K562 (cell line): Measurements from ENCODE around the gene MAD1L1. TPM values are rescaled to one million over a fixed set of nuclear protein-coding genes. Genes with fewer than 3 reads are reported as not detected.

ENCODE experiments used
- ATAC-seq: fragments of 200-7000 bp; cut with Tn5 transposase; 3 replicates; pipeline ENCODE4 v1.9.1; 2020; ENCODE audit warnings: moderate library complexity
- BruUV-seq: library from RNA; stranded (reverse); fragments of 400-500 nt; replicated peaks from 2 replicates; lab custom pipeline; 2021; lab: Mats Ljungman, UMichigan
- CTCF ChIA-PET: fragments of 300-600 bp; formaldehyde crosslinking; extraction: SDS; loops from one replicate; lab custom pipeline; 2021; ENCODE audit warnings: low intra/inter-chr PET ratio; lab: Yijun Ruan, JAX
- POLR2A ChIA-PET: fragments of 300-600, 350-650 bp; sonication (Branson Sonifier 250); formaldehyde crosslinking; extraction: SDS; loops from one replicate; lab custom pipeline; 2021; ENCODE audit warnings: antibody characterized with exemption, inconsistent platforms; lab: Yijun Ruan, JAX
- DNase-seq, 4 experiments: peaks; one replicate each; pipeline versions ENCODE4 v3.0.0 to v3.0.0-alpha.2; 2011 to 2018; ENCODE audit warnings: low spot score in 3 of 4, mixed read lengths in 3 of 4; ENCODE audit errors: extremely low read depth in 1 of 4
- FAIRE-seq: peaks from 2 replicates; lab custom pipeline; 2011; peaks lifted over from hg19 to GRCh38; lab: Jason Lieb, UNC
- H2AFZ ChIP-seq: 2 replicates; pipeline ENCODE4 v1.6.0; 2011; ENCODE audit warnings: low read depth, low read length, control low read depth, inconsistent platforms
- H3K27ac ChIP-seq: fragments of 200-600 bp; 3 replicates; pipeline ENCODE4 v1.8.0; 2011; ENCODE audit warnings: low read depth, mild to moderate bottlenecking, control low read depth, inconsistent platforms, low read length, moderate library complexity, mixed read lengths; ENCODE audit errors: extremely low read depth
- H3K27me3 ChIP-seq, 2 experiments: fragments of 300-600 bp in 1 of 2; 2 replicates in 1 of 2; 3 replicates in 1 of 2; pipeline versions ENCODE4 v1.6.0 to v1.8.0; 2011; ENCODE audit warnings: inconsistent platforms in 2 of 2, low read length in 2 of 2, mild to moderate bottlenecking in 1 of 2, mixed read lengths in 1 of 2, moderate library complexity in 1 of 2; ENCODE audit not compliant: control insufficient read depth in 2 of 2, insufficient read depth in 2 of 2
- H3K36me3 ChIP-seq: fragments of 300-600 bp; 3 replicates; pipeline ENCODE4 v1.8.0; 2011; ENCODE audit warnings: mild to moderate bottlenecking, low read length, inconsistent platforms; ENCODE audit not compliant: control insufficient read depth, insufficient read depth
- H3K4me1 ChIP-seq, 2 experiments: fragments of 200-600 bp in 1 of 2; replicated peaks in 1 of 2; 2 replicates in 1 of 2; 3 replicates in 1 of 2; pipeline versions ENCODE4 v1.5.1 to v1.8.0; 2011; ENCODE audit warnings: inconsistent platforms in 2 of 2, low read length in 2 of 2, mild to moderate bottlenecking in 1 of 2, mixed read lengths in 1 of 2, moderate library complexity in 1 of 2; ENCODE audit not compliant: control insufficient read depth in 2 of 2, insufficient read depth in 2 of 2
- H3K4me2 ChIP-seq: 2 replicates; pipeline ENCODE4 v1.6.1; 2011; ENCODE audit warnings: low read length, control low read depth, inconsistent platforms, mixed read lengths; ENCODE audit not compliant: insufficient read depth
- H3K4me3 ChIP-seq: fragments of 200-600 bp; sonication (generic), shearing (Covaris generic); 2 replicates; pipeline ENCODE4 v1.5.1; 2016; ENCODE audit warnings: control low read depth, inconsistent platforms
- H3K79me2 ChIP-seq: fragments of 200-600 bp; 3 replicates; pipeline ENCODE4 v1.8.0; 2011; ENCODE audit warnings: low read length, inconsistent platforms; ENCODE audit not compliant: control insufficient read depth, insufficient read depth
- H3K9ac ChIP-seq, 2 experiments: 2 replicates each; pipeline versions ENCODE4 v1.6.0 to v1.6.1; 2011; ENCODE audit warnings: low read depth in 2 of 2, low read length in 2 of 2, control low read depth in 1 of 2, inconsistent platforms in 1 of 2, mild to moderate bottlenecking in 1 of 2, mixed read lengths in 1 of 2; ENCODE audit not compliant: insufficient read depth in 1 of 2
- H3K9me1 ChIP-seq: one replicate; pipeline ENCODE4 v1.6.0; 2011; ENCODE audit warnings: inconsistent platforms, mild to moderate bottlenecking, low read length, moderate library complexity; ENCODE audit not compliant: control insufficient read depth, insufficient read depth
- H3K9me3 ChIP-seq: replicated peaks from 2 replicates; pipeline ENCODE4 v1.5.1; 2011; ENCODE audit warnings: low read depth, low read length, inconsistent platforms; ENCODE audit not compliant: control insufficient read depth, insufficient read depth
- H4K20me1 ChIP-seq: replicated peaks from 2 replicates; pipeline ENCODE4 v1.6.1; 2011; ENCODE audit warnings: low read length, inconsistent platforms, mixed read lengths; ENCODE audit not compliant: control insufficient read depth, insufficient read depth
- CAMTA2 ChIP-seq: fragments of 250-450 bp; sonication (Bioruptor Pico); conservative IDR thresholded peaks from 2 replicates; pipeline ENCODE4 v1.5.1; 2022
- NFIC ChIP-seq: fragments of 450-650 bp; IDR thresholded peaks from 2 replicates; pipeline ENCODE4 v1.6.1; 2017; ENCODE audit warnings: mild to moderate bottlenecking, inconsistent platforms
- NFRKB ChIP-seq: fragments of 450-650 bp; IDR thresholded peaks from 2 replicates; pipeline ENCODE4 v1.6.1; 2016; ENCODE audit warnings: low read depth
- NKRF ChIP-seq: fragments of 450-650 bp; IDR thresholded peaks from 2 replicates; pipeline ENCODE4 v1.6.1; 2016; ENCODE audit warnings: borderline replicate concordance
- SIN3B ChIP-seq: fragments of 450-650 bp; IDR thresholded peaks from 2 replicates; pipeline ENCODE4 v1.6.1; 2017; ENCODE audit warnings: low read depth, mild to moderate bottlenecking, moderate library complexity
- WGBS: fragments of 100-300 bp; shearing (Covaris generic); methylation state at CpG from one replicate; pipeline ENCODE4 v1.1.6; 2016; ENCODE audit warnings: low coverage, mixed read lengths; ENCODE audit not compliant: insufficient coverage; ENCODE audit errors: missing lambda C conversion rate; 5-methylcytosine and 5-hydroxymethylcytosine counted together
- in situ Hi-C: fragments of 300-500 bp; cut with MboI; formaldehyde crosslinking; loops from 4 replicates; pipeline ENCODE4 v1.15.0; 2018; ENCODE audit warnings: inconsistent platforms, mixed read lengths
- intact Hi-C: fragments of 100-400 bp; cut with micrococcal nuclease; formaldehyde crosslinking; loops from 2 replicates; pipeline ENCODE4 v1.14.2; 2022
- polyA plus RNA-seq, 8 experiments: library from polyadenylated mRNA; depleted of rRNA in 4 of 8; stranded (reverse) in 5 of 8; unstranded in 3 of 8; fragments of >200 nt; fragmentation: Nextera tagmentation in 2 of 8; fragmentation: Illumina TruSeq in 1 of 8; extraction: Ambion mirVana in 2 of 8; extraction: Trizol in 1 of 8; gene quantifications; 2 replicates each; pipeline versions ENCODE4 v1.2.1 to v1.2.3, GENCODE V29; 2011 to 2014; ENCODE audit warnings: inconsistent platforms in 1 of 8, missing spikeins in 1 of 8
- total RNA-seq, 7 experiments: library from RNA; depleted of rRNA in 6 of 7; stranded (reverse); fragments of >200 nt in 6 of 7; fragmentation: Illumina TruSeq in 2 of 7; extraction: Trizol in 2 of 7; gene quantifications; 2 replicates each; pipeline versions ENCODE4 v1.2.1 to v1.2.3, GENCODE V29; 2011 to 2021; ENCODE audit warnings: low replicate concordance in 1 of 7
- TF ChIP-seq, protein P1 (sequence below): fragments of 450-650 bp; IDR thresholded peaks from 2 replicates; pipeline ENCODE4 v1.6.1; 2016; ENCODE audit warnings: mild to moderate bottlenecking, moderate library complexity

MAD1L1 gene
- total and polyA plus RNA-seq, 9 of the 15 experiments (the other 6 are each of a cell fraction or from before 2014, with no cell fraction given), result 1.7 to 89.7 (median 18.0) TPM

GRCh38 chr7:2045559-2046405, 187.0 kb downstream of the MAD1L1 start:
- H3K27me3 ChIP-seq, result no peaks in the 10 kb centered on the region; a peak in 1 of 5 replicates
- in situ Hi-C loops, result no loop called here
- no peak overlapping the region for H3K9ac ChIP-seq
- intact Hi-C loops, result no loop called here
- H3K9me1 ChIP-seq, result no peaks in the 10 kb centered on the region
- no peak for FAIRE-seq
- H3K27ac ChIP-seq, result no peak overlapping the region
- WGBS, result 90% methylated on average over 8 of the region's 25 CpGs
- ATAC-seq, result no peak
- ChIA-PET POLR2A (no interaction called here), CTCF (no interaction called here)
- H3K4me2 ChIP-seq, result no peak overlapping the region
- DNase-seq, result no peak
- BruUV-seq, result no TSS peak
- H3K36me3 ChIP-seq, result peaks cover 17% of the 10 kb centered on the region; the same call in 2 of the 3 replicates
- H4K20me1 ChIP-seq, result no peaks in the 10 kb centered on the region
- no peak overlapping the region for H3K4me3 ChIP-seq
- no peak overlapping the region for H2AFZ ChIP-seq
- H3K79me2 ChIP-seq, result no peaks in the 10 kb centered on the region
- no peaks in the 10 kb centered on the region; the same call in 1 of the 2 replicates for H3K9me3 ChIP-seq
- H3K4me1 ChIP-seq, result peaks cover 0 to 26% of the 10 kb centered on the region in 2 experiments; a peak in 2 of 5 replicates
- TF ChIP-seq NFRKB (no peak), CAMTA2 (CRISPR knock-in tag) (no peak), NFIC (no peak), NKRF (no peak), SIN3B (no peak)
- TF ChIP-seq, protein P1, sequence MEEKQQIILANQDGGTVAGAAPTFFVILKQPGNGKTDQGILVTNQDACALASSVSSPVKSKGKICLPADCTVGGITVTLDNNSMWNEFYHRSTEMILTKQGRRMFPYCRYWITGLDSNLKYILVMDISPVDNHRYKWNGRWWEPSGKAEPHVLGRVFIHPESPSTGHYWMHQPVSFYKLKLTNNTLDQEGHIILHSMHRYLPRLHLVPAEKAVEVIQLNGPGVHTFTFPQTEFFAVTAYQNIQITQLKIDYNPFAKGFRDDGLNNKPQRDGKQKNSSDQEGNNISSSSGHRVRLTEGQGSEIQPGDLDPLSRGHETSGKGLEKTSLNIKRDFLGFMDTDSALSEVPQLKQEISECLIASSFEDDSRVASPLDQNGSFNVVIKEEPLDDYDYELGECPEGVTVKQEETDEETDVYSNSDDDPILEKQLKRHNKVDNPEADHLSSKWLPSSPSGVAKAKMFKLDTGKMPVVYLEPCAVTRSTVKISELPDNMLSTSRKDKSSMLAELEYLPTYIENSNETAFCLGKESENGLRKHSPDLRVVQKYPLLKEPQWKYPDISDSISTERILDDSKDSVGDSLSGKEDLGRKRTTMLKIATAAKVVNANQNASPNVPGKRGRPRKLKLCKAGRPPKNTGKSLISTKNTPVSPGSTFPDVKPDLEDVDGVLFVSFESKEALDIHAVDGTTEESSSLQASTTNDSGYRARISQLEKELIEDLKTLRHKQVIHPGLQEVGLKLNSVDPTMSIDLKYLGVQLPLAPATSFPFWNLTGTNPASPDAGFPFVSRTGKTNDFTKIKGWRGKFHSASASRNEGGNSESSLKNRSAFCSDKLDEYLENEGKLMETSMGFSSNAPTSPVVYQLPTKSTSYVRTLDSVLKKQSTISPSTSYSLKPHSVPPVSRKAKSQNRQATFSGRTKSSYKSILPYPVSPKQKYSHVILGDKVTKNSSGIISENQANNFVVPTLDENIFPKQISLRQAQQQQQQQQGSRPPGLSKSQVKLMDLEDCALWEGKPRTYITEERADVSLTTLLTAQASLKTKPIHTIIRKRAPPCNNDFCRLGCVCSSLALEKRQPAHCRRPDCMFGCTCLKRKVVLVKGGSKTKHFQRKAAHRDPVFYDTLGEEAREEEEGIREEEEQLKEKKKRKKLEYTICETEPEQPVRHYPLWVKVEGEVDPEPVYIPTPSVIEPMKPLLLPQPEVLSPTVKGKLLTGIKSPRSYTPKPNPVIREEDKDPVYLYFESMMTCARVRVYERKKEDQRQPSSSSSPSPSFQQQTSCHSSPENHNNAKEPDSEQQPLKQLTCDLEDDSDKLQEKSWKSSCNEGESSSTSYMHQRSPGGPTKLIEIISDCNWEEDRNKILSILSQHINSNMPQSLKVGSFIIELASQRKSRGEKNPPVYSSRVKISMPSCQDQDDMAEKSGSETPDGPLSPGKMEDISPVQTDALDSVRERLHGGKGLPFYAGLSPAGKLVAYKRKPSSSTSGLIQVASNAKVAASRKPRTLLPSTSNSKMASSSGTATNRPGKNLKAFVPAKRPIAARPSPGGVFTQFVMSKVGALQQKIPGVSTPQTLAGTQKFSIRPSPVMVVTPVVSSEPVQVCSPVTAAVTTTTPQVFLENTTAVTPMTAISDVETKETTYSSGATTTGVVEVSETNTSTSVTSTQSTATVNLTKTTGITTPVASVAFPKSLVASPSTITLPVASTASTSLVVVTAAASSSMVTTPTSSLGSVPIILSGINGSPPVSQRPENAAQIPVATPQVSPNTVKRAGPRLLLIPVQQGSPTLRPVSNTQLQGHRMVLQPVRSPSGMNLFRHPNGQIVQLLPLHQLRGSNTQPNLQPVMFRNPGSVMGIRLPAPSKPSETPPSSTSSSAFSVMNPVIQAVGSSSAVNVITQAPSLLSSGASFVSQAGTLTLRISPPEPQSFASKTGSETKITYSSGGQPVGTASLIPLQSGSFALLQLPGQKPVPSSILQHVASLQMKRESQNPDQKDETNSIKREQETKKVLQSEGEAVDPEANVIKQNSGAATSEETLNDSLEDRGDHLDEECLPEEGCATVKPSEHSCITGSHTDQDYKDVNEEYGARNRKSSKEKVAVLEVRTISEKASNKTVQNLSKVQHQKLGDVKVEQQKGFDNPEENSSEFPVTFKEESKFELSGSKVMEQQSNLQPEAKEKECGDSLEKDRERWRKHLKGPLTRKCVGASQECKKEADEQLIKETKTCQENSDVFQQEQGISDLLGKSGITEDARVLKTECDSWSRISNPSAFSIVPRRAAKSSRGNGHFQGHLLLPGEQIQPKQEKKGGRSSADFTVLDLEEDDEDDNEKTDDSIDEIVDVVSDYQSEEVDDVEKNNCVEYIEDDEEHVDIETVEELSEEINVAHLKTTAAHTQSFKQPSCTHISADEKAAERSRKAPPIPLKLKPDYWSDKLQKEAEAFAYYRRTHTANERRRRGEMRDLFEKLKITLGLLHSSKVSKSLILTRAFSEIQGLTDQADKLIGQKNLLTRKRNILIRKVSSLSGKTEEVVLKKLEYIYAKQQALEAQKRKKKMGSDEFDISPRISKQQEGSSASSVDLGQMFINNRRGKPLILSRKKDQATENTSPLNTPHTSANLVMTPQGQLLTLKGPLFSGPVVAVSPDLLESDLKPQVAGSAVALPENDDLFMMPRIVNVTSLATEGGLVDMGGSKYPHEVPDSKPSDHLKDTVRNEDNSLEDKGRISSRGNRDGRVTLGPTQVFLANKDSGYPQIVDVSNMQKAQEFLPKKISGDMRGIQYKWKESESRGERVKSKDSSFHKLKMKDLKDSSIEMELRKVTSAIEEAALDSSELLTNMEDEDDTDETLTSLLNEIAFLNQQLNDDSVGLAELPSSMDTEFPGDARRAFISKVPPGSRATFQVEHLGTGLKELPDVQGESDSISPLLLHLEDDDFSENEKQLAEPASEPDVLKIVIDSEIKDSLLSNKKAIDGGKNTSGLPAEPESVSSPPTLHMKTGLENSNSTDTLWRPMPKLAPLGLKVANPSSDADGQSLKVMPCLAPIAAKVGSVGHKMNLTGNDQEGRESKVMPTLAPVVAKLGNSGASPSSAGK, result no peak
